Retina (tissue), 1 donor: ENCODE measurements around the gene BCL7A.
A peak's percentile ranks its signal among the peaks of the same experiment; 100 is the strongest.
"Not testable (repeated sequence)": the region's sequence is repeated elsewhere in the genome, so short reads cannot be mapped to it uniquely, and the experiment has no call there.

Source experiments
- DNase-seq: peaks from one replicate; pipeline ENCODE4 v3.0.0-alpha.2; 2016

Gene BCL7A

GRCh38 chr12:122096591-122097149 lies 75.0 kb downstream of the BCL7A start:
- DNase-seq: no peak

DNA sequence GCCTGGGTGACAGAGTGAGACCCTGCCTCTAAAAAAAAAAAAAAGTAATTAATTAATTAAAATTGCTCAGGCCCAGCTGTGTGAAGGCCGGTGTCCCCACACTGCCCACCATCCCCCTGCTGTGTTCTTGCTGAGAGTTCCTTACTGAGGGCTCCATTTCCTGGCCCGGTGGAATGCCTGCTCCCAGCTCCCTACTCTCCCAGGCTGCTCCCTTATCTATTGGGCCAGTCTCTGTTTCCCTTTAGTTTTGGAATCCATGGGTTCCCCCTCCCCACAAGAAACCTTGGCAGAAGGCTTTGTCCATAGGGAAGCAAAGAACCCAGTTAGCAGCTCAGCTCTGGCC lies 75.9 kb downstream of the BCL7A start:
- DNase-seq: no peak

GRCh38 chr12:122097927-122098756 lies 76.5 kb downstream of the BCL7A start:
- peak; percentile 67 for DNase-seq

DNA sequence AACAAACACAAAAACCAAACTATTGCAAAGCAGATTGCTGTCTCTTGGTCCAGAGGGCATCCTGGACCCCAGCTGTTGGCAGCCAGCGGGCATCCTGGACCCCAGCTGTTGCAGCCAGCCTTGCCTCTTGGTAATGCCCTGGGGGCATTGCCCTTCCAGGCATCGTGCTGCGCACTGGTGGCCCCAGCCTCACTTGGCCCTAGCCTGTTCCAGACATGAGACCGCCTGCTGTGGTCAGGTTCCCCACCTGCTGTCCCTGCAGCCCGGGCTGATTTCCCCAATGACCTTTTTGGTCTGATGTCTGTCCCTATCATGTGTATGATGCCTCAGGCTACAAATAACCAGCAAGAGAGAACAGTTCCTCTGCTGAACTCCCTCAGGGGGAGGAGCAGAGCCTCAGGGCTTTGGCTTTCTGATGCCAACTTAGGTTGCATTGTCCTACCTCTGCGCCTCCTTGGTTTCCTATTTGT lies 77.6 kb downstream of the BCL7A start:
- DNase-seq: no peak

DNA sequence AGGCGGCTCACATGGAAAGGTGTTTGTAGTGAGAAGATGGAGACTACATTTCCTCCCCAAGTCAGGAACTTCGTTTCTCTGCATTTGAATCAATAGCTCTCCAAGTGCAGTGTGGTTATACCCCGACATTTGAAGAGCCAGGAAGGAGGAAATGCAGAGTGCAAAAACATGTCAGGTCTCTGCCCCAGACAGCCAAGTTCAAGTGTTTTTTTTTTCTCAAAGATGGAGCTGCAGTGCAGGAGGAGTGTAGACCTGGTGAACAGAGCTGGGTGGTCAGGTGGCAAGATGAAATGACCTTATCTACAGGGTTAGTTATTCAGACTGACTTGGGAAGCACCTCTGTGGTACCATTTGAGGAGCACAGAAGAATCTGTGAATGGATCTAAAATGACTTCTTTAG lies 78.2 kb downstream of the BCL7A start:
- no peak for DNase-seq

- DNase-seq: peak; percentile 11
Measured at GRCh38 chr12:122100568-122100967, 78.9 kb downstream of the BCL7A start.

- no peak for DNase-seq
Measured at GRCh38 chr12:122102331-122102730, 80.6 kb downstream of the BCL7A start.

GRCh38 chr12:122104844-122105243 lies 83.2 kb downstream of the BCL7A start:
- DNase-seq: no peak

DNA sequence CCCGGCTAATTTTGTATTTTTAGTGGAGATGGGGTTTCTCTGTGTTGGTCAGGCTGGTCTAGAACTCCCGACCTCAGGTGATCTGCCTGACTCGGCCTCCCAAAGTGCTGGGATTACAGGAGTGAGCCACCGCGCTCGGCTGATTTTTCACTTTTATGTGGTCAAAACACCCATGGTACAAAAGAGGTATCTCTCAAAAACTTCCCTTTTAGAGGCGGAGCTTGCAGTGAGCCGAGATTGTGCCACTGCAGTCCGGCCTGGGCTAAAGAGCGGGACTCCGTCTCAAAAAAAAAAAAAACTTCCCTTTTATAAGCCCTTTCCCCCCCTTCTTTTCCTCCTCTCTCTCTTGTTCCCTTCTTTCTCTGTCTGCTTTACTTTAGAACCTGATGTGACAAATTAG lies 83.8 kb downstream of the BCL7A start:
- not testable (repeated sequence) for DNase-seq

DNA sequence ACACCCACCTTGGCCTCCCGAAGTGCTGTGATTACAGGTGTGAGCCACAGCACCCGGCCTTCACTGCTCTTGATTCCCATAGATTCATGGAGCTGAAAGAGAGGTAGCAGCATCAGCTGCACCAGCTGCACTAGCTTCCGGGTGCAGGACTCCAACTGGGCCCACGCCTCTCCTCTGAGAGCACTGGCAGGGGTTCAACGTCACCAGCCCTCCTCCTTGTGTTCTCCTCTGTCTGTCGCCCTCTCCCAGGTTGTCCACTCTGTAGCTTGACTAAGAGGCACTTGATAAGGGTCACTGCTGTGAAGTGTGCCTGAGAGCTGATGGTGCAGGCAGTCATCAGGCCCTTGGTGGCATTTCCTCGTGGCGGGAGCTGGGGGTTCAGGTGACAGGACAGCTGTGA lies 85.2 kb downstream of the BCL7A start:
- DNase-seq: no peak

- DNase-seq: no peak
Measured at GRCh38 chr12:122107261-122107660, 85.6 kb downstream of the BCL7A start.

DNA sequence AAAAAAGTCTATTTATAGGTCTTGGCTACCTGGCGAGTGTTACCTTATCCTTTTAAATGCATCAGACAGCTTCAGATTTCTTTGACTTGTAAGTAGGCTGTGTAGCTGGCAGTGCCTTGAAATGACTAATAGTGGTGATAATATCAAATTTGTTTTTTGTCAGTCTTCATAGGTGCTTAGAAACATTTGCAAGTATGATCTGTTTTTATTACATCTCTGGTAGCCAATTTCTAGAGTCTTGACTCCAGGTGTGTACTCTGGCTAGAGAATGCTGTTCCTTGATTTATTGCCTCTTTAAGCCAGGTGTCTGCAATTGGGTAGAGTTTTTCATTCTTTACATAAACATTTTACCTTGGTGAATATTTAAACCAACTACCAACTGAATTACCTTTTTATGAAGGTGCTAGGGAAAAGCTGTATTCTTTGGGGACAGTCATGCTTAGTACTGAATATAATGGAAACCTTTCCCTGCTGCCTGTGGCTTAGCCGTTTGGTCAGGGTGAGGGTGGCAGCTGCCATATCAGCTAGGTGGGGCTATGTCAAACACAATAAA lies 89.5 kb downstream of the BCL7A start:
- DNase-seq: no peak
